Renal pelvis (tissue), 4 donors: ENCODE measurements around the gene AATK. TPM values are rescaled to one million over a fixed set of nuclear protein-coding genes. Genes with fewer than 3 reads are reported as not detected.
"Not testable (repeated sequence)": the region's sequence is repeated elsewhere in the genome, so short reads cannot be mapped to it uniquely, and the experiment has no call there.

Experiments used
- DNase-seq: peaks from one replicate; pipeline ENCODE4 v3.0.0-alpha.2; 2013
- polyA plus RNA-seq, 3 donors: library from polyadenylated mRNA; unstranded; fragments of 120-200 nt; gene quantifications; one replicate each; pipeline ENCODE4 v1.2.1, GENCODE V29; 2013; ENCODE audit not compliant: insufficient read length in 3 of 3

AATK gene
- polyA plus RNA-seq, 3 donors: 5.2 to 6.0 (median 5.8) TPM

DNA sequence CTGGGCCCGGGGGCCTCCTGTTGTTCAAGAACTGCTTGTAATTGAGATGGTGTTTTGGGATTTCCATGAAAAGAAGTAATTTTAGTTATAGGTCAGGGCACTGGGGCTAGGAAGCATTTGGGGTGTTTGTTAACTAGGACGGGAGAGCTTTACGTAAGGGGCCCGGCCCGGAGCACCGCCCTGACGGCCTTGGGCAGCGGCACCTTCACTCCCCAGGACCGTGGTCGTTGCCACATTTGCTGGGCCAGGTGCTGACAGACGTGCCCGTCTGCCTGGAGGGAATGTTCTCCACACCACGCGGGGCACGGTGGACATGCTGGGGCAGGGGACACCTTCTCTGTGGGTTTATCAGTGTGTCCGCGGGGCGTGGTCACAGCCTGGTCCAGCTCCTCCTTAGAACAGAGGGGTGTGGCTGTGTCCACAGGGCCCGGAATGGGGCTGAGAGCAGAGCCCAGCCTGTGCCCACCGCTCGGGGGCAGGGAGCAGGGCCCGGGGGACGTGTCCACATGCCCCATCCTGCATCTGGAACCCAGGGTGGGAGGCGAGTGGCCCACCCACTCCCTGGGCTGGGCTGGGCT lies 73.4 kb downstream of the AATK start:
- DNase-seq: no peak

DNA sequence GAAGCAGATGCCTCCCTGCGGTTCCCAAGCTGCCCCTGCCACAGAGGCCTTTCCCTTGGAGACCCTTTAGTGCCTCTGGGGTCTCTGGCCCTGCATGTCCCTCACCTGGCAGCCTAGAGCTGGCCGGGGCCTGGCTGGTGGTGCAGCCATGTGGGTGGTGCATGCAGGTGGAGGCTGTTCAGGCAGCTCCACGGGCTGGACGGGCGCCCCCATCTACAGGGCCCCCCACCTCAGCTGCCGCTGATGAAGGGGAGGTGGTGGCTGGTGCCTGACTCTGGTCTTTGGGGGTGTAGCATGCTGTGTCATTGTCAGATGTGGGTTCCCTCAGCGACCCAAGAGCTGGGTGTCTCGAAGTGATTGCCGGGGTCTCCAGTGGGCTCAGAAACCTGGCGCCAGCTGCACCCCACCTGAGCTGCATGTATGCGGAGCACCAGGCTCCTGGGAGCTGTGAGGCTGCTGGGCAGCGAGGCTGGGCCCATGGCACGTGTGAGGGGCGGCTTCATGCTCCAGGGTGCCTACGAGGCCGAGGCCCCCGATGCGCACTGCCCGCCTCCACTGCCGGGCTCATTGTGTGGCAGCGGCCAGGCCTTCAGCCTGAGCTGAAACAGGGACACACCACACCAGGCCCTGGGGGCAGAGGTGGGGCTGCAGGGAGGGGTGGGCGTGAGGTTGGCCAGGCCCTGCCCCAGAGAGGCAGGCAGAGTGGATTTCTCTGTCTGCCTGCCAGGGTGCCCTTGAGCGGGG lies 74.1 kb downstream of the AATK start:
- no peak for DNase-seq

DNA sequence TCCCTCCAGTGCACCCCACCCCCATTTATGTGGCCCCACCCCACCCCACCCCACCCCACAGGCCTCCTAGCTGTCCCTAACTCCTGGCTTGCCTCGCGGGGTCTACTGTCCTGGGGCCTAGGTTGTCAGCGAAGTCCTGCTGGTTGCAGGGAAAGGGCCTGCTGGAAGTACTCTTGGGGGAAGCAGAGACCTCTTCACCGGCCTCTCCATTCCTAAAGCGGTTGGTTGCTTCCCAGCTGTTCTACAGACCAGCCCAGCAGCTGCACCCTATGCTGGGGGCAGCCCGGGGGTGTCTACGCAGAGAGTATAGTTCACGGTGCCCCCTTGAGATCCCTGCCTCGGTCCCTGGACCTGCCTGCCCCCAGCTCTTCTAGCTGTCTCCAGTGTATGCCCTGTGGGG lies 74.9 kb downstream of the AATK start:
- DNase-seq: no peak

GRCh38 chr17:81090361-81091136 lies 75.5 kb downstream of the AATK start:
- DNase-seq: no peak

GRCh38 chr17:81086789-81087551 lies 79.1 kb downstream of the AATK start:
- no peak for DNase-seq

DNA sequence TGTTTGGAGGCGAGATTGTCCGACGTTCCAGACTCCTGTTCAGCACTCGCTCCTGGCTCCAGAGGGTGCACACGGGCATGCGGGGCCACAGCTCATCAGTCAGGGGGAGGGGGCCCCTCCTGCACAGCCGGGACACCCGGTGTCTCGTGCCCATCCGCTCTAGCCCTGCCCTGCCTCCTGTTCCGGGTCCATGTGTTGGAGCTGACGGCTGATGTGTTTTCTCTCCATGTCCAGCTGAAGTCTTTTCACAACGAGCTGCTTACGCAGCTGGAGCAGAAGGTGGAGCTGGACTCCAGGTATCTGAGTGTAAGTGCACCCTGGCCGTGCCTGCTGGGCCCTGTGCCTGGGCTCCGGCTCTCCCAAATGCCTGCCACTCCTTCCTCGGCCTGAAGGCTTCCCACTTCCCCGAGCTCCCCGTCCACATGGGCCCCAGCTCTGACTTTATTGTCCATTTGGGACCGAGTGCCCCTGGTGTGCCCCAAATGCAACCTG lies 80.6 kb downstream of the AATK start:
- no peak for DNase-seq

DNA sequence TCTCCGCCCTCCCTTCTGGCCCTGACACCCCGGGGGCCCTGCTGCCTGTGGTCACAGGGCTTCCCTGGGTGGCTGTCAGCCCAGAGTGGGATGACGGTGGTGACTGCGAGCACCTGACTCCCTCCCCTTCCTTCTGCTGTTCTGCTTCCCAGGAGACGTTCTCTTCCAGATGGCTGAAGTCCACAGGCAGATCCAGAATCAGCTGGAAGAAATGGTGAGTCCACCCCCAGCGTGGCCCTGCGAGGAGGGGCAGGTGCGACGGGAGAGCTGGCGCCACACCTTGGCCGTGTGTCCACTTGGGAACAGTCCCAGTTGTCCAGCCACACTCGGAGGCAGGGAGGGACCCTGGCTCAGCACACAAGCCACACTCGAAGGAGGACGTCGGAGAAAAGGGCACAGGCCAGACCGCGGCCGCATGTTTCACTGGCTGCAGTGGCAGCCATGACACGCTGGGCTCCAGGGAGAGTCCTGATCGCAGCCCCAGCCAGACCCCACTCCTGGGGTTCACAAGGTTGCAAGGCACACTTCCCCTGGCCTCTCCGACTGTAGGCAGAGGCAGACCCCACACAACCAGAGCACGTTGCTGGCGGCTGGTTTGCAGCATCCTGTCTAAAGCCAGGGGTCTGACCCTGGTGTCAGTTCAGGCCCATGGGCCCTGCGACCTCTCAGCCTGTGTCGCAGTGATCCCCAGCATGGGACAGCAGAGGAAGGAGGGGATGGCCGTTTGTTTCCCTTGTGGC lies 81.2 kb downstream of the AATK start:
- no peak for DNase-seq

DNA sequence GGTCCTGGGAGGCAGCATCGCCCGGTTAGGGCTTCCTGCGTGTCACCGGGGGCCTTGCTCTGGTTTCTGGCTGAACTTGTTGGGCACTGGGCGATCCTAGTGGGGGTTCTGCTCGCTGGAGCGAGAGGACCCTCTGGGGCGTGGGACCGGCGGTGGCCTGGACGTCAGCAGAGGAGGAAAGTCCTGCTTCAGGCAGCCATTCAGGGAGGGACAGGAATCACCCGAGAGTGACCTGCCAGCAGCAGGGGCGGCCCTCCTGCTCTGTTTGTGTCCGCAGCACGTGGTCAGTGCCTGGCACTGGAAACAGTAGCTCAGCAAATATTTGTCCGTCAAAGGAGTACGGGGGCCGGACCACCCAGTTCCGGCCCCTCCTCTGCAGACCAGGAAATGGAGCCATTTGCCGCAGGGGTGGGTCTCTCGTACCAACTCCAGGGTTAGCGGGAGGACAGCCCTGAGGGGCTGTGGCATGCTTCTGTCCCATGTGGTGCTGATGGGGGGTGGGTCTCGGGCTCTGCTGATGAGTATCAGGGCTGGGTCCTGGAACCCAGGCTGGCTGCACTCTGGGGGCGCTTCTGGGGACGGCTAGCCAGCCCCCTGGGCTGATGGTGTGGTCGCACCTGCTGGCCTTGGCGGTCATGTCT lies 82.8 kb downstream of the AATK start:
- DNase-seq: peak; percentile 78

- no peak for DNase-seq
Measured at GRCh38 chr17:81082177-81083073, 83.6 kb downstream of the AATK start.

GRCh38 chr17:81081222-81082176 lies 84.5 kb downstream of the AATK start:
- no peak for DNase-seq

- no peak for DNase-seq
Measured at GRCh38 chr17:81080019-81080418, 86.0 kb downstream of the AATK start.

GRCh38 chr17:81078026-81078913 lies 87.8 kb downstream of the AATK start:
- not testable (repeated sequence) for DNase-seq

GRCh38 chr17:81076141-81076679 lies 89.8 kb downstream of the AATK start:
- no peak for DNase-seq

- no peak for DNase-seq
Measured at GRCh38 chr17:81075307-81075706, 90.7 kb downstream of the AATK start.

- no peak for DNase-seq
Measured at GRCh38 chr17:81074875-81075274, 91.1 kb downstream of the AATK start.

DNA sequence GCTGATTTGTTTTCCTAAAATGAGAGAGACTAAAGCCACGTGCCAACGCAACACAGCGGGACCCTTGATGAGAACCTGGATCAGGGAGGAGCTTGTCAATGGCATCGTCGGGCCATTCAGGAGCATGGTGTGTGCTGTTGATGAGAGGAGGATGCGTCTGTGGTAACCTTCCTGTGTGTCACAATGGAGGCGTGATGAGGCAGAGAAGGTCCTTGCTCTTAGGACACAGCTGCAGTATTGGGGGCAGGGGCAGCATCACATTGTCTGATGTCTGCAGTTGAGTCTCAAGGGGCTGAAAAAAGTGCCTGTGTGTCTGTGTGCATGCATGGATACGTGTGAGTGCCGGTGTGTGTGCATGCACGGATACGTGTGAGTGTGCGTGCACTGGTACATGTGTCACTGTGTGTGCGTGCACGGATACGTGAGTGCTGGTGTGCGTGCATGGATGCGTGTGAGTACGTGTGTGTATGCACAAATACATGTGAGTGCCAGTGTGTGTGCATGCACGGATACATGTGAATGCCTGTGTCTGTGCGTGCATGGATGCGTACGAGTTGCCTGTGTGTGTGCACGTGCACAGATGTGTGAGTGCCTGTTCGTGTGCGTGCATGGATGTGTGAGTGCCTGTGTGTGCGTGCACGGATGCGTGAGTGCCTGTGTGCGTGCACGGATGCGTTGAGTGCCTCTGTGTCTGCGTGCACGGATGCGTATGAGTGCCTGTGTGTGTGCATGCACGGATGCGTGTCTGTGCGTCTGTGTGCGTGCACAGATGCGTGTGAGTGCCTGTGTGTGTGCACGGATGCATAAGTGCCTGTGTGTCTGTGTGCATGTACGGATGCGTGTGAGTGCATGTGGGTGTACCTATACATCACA lies 91.8 kb downstream of the AATK start:
- DNase-seq: no peak
